Activated naive CD4-positive, alpha-beta T cell treated with anti-CD3 and anti-CD28 coated beads for 36 hours (primary cell): ENCODE results near the gene PPM1B. TPM values are rescaled to one million over a fixed set of nuclear protein-coding genes. Genes with fewer than 3 reads are reported as not detected.
"Not testable (repeated sequence)": the region's sequence is repeated elsewhere in the genome, so short reads cannot be mapped to it uniquely, and the experiment has no call there.

Source experiments
- CTCF ChIA-PET: fragments of 350-600 bp; sonication (Branson Sonifier 250); formaldehyde crosslinking; loops from one replicate; lab custom pipeline; 2021; ENCODE audit warnings: antibody characterized with exemption; lab: Charles Lee
- DNase-seq: peaks from one replicate; pipeline ENCODE4 v3.0.0-alpha.2; 2020
- H3K27ac Mint-ChIP-seq: one replicate; pipeline ENCODE4 v1.8.0; 2021; ENCODE audit warnings: mild to moderate bottlenecking, mixed read lengths
- H3K27me3 Mint-ChIP-seq: one replicate; pipeline ENCODE4 v1.8.0; 2021; ENCODE audit warnings: low read depth, mixed read lengths
- H3K36me3 Mint-ChIP-seq: one replicate; pipeline ENCODE4 v1.8.0; 2021; ENCODE audit warnings: low read depth, mixed read lengths
- H3K4me1 Mint-ChIP-seq: one replicate; pipeline ENCODE4 v1.8.0; 2021; ENCODE audit warnings: low read depth, mixed read lengths
- H3K4me3 Mint-ChIP-seq: one replicate; pipeline ENCODE4 v1.8.0; 2021; ENCODE audit warnings: mild to moderate bottlenecking, moderate library complexity, mixed read lengths
- H3K9me3 Mint-ChIP-seq: one replicate; pipeline ENCODE4 v1.8.0; 2021; ENCODE audit warnings: mixed read lengths
- intact Hi-C: fragments of 100-400 bp; cut with micrococcal nuclease; formaldehyde crosslinking; loops from one replicate; pipeline ENCODE4 v1.15.1; 2023
- total RNA-seq, 2 experiments: library from RNA; stranded (reverse); gene quantifications; one replicate each; pipeline ENCODE4 v1.2.3, GENCODE V29; 2021

PPM1B gene
- total RNA-seq: 10 to 100 TPM; 38.6 to 39.3 TPM

GRCh38 chr2:44168681-44169154 is at the start of gene PPM1B:
TSS of gene PPM1B (plus strand) at chr2:44168875. CDS start at chr2:44201200, 32,325 bp downstream.
- H3K36me3 Mint-ChIP-seq: peaks cover 7% of the 10 kb centered on the region
- peak; percentile 100 for DNase-seq
- peaks cover 30% of the 10 kb centered on the region for H3K4me1 Mint-ChIP-seq
- H3K9me3 Mint-ChIP-seq: peaks cover 2% of the 10 kb centered on the region
- intact Hi-C loops: loop anchor here (1.0 to 5.0 kb wide), 15 partner anchors 10 to 1444 kb away; partner anchors contain the start of genes CAMKMT, DYNC2LI1, PREPL and SRBD1
- H3K27ac Mint-ChIP-seq: peak within 1 kb of the TSS; percentile 99
- CTCF ChIA-PET: no interaction called here
- peak within 1 kb of the TSS; percentile 95 for H3K4me3 Mint-ChIP-seq
- no peaks in the 10 kb centered on the region for H3K27me3 Mint-ChIP-seq

DNA sequence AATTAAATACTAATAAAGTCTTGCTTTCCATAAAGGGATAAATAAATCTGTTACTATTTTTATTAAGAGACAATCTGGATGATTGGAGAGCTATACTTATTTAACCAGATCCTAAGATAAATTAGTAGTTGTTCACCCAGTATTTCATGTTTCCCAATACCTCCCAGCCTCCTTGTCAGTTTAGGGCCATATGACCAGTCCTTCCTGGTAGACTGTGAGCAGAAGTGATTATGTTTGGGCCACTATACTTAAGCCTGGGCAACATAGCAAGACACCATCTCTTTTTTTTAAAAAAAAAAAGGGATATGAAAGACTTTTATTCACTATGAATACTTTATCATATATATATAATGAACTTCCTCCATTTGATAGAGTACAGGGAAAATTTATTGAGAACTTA is 48.8 kb upstream of the PPM1B start:
- Mint-ChIP-seq H3K4me1 (peaks cover 32% of the 10 kb centered on the region), H3K36me3 (no peaks in the 10 kb centered on the region), H3K27ac (no peak overlapping the region), H3K4me3 (no peak overlapping the region), H3K9me3 (no peaks in the 10 kb centered on the region), H3K27me3 (no peaks in the 10 kb centered on the region)
- CTCF ChIA-PET: interaction anchor here (0.7 to 1.9 kb wide), 4 partner anchors 12 to 125 kb away, joined by 3 to 8 read pairs (median 4); no protein-coding TSS in a partner anchor
- DNase-seq: no peak
- intact Hi-C loops: loop anchor here (1.0 to 5.0 kb wide), 7 partner anchors 33 to 694 kb away; partner anchors contain the start of gene PPM1B

DNA sequence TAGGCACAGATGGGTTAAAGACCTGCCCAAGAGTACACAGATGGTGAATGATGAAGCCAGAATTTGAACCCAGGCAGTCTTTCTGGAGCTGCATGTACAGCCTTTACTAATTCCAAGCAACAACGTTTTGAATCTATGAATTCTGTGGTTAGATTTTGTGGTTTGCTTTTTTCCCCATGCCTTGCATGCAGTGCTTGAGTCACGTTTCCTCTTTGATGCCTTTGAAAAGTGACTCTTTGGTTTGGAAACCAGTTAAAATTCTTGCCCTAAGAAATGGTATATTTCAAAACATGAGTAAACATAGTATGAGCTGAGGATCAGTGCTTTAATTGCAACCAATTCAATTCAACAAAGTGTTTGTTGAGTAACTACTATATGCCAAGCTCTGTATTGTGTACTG is 48.2 kb upstream of the PPM1B start:
- no peaks in the 10 kb centered on the region for H3K9me3 Mint-ChIP-seq
- DNase-seq: peak; percentile 62
- CTCF ChIA-PET: interaction anchor here (0.8 to 1.9 kb wide), 3 partner anchors 12 to 122 kb away, joined by 3 to 8 read pairs (median 4); no protein-coding TSS in a partner anchor
- H3K27ac Mint-ChIP-seq: peak overlapping the region; percentile 4
- no peaks in the 10 kb centered on the region for H3K27me3 Mint-ChIP-seq
- H3K4me1 Mint-ChIP-seq: peaks cover 32% of the 10 kb centered on the region
- no peaks in the 10 kb centered on the region for H3K36me3 Mint-ChIP-seq
- no peak overlapping the region for H3K4me3 Mint-ChIP-seq
- intact Hi-C loops: loop anchor here (1.0 to 5.0 kb wide), 7 partner anchors 33 to 694 kb away; partner anchors contain the start of gene PPM1B

DNA sequence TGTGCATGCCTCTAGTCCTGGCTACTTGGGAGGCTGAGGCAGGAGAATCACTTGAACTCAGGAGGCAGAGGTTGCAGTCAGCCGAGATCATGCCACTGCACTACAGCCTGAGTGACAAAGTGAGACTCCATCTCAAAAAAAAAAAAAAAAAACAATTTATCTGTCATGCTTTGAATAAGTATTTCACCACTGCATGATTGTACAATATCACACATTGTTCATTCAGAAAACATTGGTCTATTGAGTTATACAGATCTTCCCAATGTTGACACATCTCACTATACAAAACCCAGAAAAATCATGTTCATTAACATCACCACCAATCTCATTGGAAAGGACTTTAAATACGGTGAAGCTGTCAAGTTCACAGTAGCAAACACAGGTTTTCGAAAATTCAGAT is 46.8 kb upstream of the PPM1B start:
- no peaks in the 10 kb centered on the region for H3K27me3 Mint-ChIP-seq
- H3K27ac Mint-ChIP-seq: no peak overlapping the region
- peaks cover 29% of the 10 kb centered on the region for H3K4me1 Mint-ChIP-seq
- CTCF ChIA-PET: interaction anchor here (0.6 kb wide), 1 partner anchor 91 kb away, joined by 4 read pairs; no protein-coding TSS in a partner anchor
- H3K4me3 Mint-ChIP-seq: no peak overlapping the region
- H3K9me3 Mint-ChIP-seq: no peaks in the 10 kb centered on the region
- DNase-seq: no peak
- intact Hi-C loops: loop anchor here (2.0 to 5.0 kb wide), 2 partner anchors 455 to 495 kb away; no protein-coding TSS in a partner anchor
- no peaks in the 10 kb centered on the region for H3K36me3 Mint-ChIP-seq

GRCh38 chr2:44124500-44124899 is 44.2 kb upstream of the PPM1B start:
- CTCF ChIA-PET: no interaction called here
- H3K9me3 Mint-ChIP-seq: no peaks in the 10 kb centered on the region
- peaks cover 22% of the 10 kb centered on the region for H3K4me1 Mint-ChIP-seq
- intact Hi-C loops: loop anchor here (5.0 kb wide), 1 partner anchor 453 kb away; no protein-coding TSS in a partner anchor
- H3K27ac Mint-ChIP-seq: no peak overlapping the region
- H3K4me3 Mint-ChIP-seq: no peak overlapping the region
- H3K36me3 Mint-ChIP-seq: no peaks in the 10 kb centered on the region
- H3K27me3 Mint-ChIP-seq: no peaks in the 10 kb centered on the region
- no peak for DNase-seq

GRCh38 chr2:44126106-44126797 is 42.4 kb upstream of the PPM1B start:
- intact Hi-C loops: no loop called here
- H3K27ac Mint-ChIP-seq: no peak overlapping the region
- CTCF ChIA-PET: no interaction called here

GRCh38 chr2:44130441-44130840 is 38.2 kb upstream of the PPM1B start:
- H3K4me3 Mint-ChIP-seq: no peak overlapping the region
- no peak for DNase-seq
- CTCF ChIA-PET: no interaction called here
- intact Hi-C loops: no loop called here
- no peaks in the 10 kb centered on the region for H3K36me3 Mint-ChIP-seq
- H3K27ac Mint-ChIP-seq: no peak overlapping the region
- H3K4me1 Mint-ChIP-seq: peaks cover 3% of the 10 kb centered on the region
- no peaks in the 10 kb centered on the region for H3K27me3 Mint-ChIP-seq
- H3K9me3 Mint-ChIP-seq: peaks cover 7% of the 10 kb centered on the region

More at GRCh38 chr2:44126106-44126797, 42.4 kb upstream of the PPM1B start:
- Mint-ChIP-seq H3K4me1 (peaks cover 14% of the 10 kb centered on the region), H3K36me3 (no peaks in the 10 kb centered on the region), H3K4me3 (no peak overlapping the region), H3K27me3 (no peaks in the 10 kb centered on the region), H3K9me3 (peaks cover 2% of the 10 kb centered on the region)
- DNase-seq: no peak

DNA sequence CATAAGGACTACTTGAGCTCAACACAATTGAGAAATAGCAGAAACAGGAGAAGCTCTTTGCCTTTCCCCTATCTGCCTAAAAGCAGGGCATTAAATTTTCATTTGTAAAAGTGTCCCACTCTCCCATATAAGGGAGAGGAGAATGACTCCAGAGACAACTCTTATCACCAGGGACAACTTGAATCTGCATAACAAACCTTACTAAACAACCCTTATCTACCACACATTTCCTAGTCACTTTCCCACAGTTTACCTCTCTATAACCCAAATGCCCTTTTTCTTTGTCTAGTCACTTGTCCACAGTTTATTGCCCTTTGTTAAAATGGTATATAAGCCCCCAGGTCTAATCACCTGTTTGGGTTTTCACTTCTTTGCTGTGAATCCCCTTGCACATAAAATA is 37.5 kb upstream of the PPM1B start:
- Mint-ChIP-seq H3K36me3 (no peaks in the 10 kb centered on the region), H3K27ac (no peak overlapping the region), H3K4me1 (no peaks in the 10 kb centered on the region), H3K4me3 (no peak overlapping the region), H3K27me3 (no peaks in the 10 kb centered on the region), H3K9me3 (peaks cover 7% of the 10 kb centered on the region)
- intact Hi-C loops: no loop called here
- CTCF ChIA-PET: no interaction called here
- DNase-seq: no peak

DNA sequence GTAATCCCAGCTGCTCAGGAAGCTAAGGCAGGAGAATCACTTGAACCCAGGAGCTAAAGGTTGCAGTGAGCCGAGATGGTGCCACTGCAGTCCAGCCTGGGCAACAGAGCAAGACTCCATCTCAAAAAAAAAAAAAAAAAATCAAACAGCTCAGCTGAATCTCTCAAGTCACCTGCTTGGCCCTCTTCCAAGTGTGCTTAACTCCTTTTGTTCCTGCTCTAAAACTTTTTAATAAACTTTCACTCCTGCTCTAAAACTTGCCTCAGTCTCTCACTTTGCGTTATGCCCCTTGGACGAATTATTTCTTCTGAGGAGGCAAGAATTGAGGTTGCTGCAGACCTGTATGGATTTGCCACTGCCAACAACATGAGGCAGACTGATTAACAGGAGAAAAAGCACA is 35.1 kb upstream of the PPM1B start:
- H3K4me3 Mint-ChIP-seq, H3K9me3 Mint-ChIP-seq, H3K27me3 Mint-ChIP-seq, CTCF ChIA-PET, DNase-seq, H3K4me1 Mint-ChIP-seq, intact Hi-C loops, H3K27ac Mint-ChIP-seq, H3K36me3 Mint-ChIP-seq: not testable (repeated sequence)

DNA sequence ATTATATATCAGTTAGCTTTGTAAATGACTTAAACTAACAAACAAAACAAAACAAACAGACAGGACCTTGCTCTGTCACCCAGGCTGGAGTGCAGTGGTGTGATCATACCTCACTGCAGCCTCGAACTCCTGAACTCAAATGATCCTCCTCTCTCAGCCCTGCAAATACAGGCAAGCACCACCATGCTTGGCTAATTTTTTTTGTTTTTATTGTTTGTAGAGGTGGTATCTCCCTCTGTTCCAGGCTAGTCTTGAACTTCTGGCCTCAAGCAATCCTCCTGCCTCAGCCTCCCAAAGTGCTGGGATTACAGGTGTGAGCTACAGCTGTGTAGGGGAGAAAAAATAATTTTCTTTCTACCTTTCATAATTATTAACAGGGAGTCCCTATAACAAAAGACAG is 33.8 kb upstream of the PPM1B start:
- CTCF ChIA-PET: no interaction called here

GRCh38 chr2:44135296-44135695 is 33.4 kb upstream of the PPM1B start:
- Mint-ChIP-seq H3K27ac (no peak overlapping the region), H3K27me3 (no peaks in the 10 kb centered on the region)

More for the DNA sequence above, 33.8 kb upstream of the PPM1B start:
- Mint-ChIP-seq H3K27me3 (no peaks in the 10 kb centered on the region), H3K27ac (no peak overlapping the region), H3K4me3 (no peak overlapping the region), H3K4me1 (peaks cover 4% of the 10 kb centered on the region), H3K9me3 (peaks cover 7% of the 10 kb centered on the region), H3K36me3 (no peaks in the 10 kb centered on the region)
- intact Hi-C loops: no loop called here
- no peak for DNase-seq

DNA sequence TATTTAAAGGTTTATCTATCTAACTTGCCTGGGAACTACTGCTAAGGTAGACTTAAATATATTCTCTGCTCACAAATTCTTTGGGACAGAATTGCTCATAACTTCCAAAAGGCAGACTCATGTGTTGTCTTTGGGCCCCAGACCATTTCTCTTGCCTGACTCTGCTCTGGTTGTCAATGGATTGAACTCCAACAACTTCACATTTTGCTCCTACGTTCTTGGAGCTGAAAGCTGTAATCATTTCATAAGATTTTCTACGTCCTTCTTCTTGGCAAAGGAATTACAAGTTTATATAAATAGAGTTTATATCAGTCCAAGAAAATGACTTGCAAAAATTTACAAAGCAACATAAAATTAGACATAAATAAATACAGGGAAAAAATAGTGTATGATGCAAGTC is 32.9 kb upstream of the PPM1B start:
- no peak for DNase-seq
- H3K9me3 Mint-ChIP-seq: peaks cover 7% of the 10 kb centered on the region
- intact Hi-C loops: no loop called here
- no peaks in the 10 kb centered on the region for H3K27me3 Mint-ChIP-seq
- H3K4me3 Mint-ChIP-seq: no peak overlapping the region
- CTCF ChIA-PET: no interaction called here
- H3K36me3 Mint-ChIP-seq: no peaks in the 10 kb centered on the region
- H3K4me1 Mint-ChIP-seq: peaks cover 9% of the 10 kb centered on the region
- H3K27ac Mint-ChIP-seq: no peak overlapping the region

More at GRCh38 chr2:44135296-44135695, 33.4 kb upstream of the PPM1B start:
- H3K4me1 Mint-ChIP-seq: peaks cover 7% of the 10 kb centered on the region
- no peaks in the 10 kb centered on the region for H3K36me3 Mint-ChIP-seq
- CTCF ChIA-PET: no interaction called here
- H3K9me3 Mint-ChIP-seq: peaks cover 7% of the 10 kb centered on the region
- DNase-seq: no peak
- intact Hi-C loops: no loop called here
- no peak overlapping the region for H3K4me3 Mint-ChIP-seq
